SH-SY5Y (cell line): ENCODE data around the gene DDX20.

ENCODE experiments used
- GATA2 ChIP-seq: IDR thresholded peaks from 2 replicates; pipeline ENCODE4 v1.6.1; 2011; ENCODE audit warnings: mild to moderate bottlenecking, low read depth, low read length
- GATA3 ChIP-seq: IDR thresholded peaks from 2 replicates; pipeline ENCODE4 v1.6.1; 2011; ENCODE audit warnings: low read depth, mild to moderate bottlenecking, low read length, moderate library complexity

DDX20 gene

DNA sequence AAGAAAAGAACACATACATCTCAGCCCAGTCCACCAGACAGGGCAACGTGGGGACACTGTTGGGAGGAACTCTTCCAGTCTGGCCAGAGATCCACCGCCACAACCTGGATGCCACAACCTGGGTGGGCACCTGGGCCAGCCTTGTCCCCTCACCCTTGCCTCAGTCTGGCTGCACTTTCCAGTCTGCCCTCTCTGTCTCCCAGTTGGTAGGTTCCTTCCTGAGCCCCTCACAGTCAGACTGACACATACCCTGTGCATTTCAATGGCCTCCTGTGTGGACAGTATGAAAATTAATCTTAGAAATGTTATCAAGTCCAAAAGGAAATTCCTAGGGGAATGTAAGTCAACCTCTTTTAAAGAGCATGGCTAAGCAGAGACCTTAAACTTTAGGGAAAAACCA is 49.5 kb downstream of the DDX20 start:
- TF ChIP-seq GATA3, result no peak
- TF ChIP-seq GATA2, result no peak

DNA sequence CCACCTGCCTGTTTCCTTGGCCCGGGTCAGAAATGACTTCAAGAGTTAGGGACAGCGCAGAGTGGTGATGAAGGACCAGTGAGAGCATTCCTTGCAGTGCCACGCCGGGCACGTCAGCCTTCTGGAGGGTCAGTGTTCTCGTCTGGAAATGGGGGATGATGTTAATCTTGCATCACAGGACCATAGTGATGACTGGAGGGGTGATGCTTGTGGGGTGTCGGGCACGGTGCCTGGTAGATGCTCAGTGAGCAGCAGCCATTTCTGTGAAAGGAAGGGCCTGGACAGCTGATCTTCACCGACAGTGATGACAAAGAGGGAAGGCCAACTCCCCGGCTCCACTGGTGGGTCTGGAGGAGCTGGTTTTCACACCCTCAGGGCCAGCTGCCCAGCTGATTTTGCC is 56.2 kb downstream of the DDX20 start:
- TF ChIP-seq GATA2 (no peak), GATA3 (no peak)

DNA sequence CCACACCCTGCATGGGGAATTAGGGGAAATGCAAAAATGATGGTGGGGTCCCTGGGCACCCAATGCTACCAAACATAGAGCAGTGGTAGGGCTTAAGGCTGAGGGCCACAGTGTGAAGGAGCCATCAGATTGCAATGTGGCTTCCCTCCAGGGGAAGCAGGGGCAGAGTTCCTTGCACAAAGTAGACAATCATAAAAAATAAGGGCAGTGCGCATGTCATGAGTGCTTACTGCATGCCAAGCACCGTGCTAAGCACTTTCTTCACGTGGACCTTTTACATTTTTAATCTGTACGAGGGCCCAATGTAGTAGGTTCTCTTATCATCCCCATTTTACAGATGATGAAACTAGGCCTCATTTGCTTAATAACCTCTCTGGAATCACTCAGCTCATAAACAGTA is 56.6 kb downstream of the DDX20 start:
- TF ChIP-seq GATA2 (no peak), GATA3 (no peak)

DNA sequence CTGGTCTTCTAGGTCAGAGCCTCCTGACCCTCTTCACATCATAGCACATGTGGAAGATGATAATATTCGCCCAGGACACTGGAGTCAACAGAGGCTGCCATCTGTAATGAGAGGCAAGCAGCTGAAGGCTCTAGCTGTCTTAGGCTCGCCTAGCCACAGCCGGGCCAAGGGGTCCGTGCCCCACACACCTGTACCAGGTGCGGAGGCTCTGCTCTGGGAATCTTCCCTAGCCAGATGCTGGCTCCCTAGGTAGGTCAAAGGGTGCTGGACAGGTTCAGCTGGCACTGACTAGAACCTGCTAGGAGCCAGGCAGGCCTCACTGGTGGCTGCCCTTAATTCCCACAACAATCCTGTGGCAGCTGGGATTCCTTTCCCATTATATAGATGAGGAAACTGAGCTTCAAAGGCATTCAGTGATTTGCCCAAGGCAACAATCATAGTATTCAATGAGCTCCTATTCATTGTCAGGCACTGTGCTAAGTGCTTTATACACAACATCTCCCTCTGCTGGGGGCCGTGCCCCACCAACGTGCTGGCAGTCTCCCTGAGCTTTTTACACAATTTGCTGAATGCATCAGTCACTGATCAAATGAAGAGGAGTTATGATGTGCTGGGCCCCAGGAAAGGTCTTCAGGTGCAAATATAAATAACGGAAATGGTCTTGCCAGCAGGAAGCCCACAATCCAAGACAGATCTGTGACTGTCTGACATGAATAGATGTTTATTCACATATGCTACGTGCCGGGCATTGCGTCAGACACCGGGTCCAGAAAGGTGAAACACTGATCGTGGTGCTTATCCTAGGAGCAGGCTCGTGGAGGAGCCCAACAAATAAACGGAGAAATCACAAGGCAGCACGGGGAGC is 58.0 kb downstream of the DDX20 start:
- no peak for TF ChIP-seq GATA3
- TF ChIP-seq GATA2, result no peak

DNA sequence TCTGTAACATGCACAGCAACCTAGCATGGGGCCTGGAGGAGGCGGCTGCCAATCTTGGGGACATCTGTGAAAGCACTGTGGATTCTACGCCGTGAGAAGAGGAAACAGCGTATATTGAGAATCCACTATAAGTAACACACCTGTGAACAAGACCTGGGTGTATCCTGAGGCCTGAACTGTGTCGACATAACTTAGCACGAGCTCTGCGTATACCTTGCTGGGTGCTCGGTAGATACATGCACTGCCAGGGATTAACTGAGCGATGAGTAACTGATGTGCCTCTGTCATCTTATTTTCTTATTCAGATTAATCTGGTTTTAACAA is 58.6 kb downstream of the DDX20 start:
- TF ChIP-seq GATA2 (no peak), GATA3 (no peak)

DNA sequence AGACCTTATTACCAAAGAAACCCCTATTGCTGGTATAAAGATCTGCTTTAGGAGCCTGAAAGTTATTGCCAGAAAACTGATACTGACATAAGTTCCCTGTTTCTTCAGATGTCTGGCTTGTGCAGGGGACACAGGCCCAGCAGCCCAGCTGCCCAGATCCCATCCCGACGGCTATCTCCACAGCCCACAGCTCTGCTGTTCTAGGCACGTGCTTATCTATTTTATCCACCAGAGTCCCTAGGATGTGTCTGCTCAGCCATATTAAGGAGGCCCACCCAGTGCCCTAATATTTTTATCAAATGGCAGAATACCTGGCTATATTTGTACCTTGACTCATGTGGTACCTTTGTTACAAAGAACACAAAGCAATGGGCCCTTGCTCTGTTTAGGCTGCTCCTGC is 58.9 kb downstream of the DDX20 start:
- TF ChIP-seq GATA3 (no peak), GATA2 (no peak)
